ENCODE measurements around the gene PTPRA.

Gene PTPRA

GRCh38 chr20:2867081-2867864 is 6.0 kb upstream of the PTPRA start:
- no peaks in the 10 kb centered on the region for H3K9me3 ChIP-seq
- TF ChIP-seq CTCF (IDR thresholded peaks at IDR 0.05) = no peak
- H3K36me3 ChIP-seq = peaks cover 52% of the 10 kb centered on the region
- H3K27me3 ChIP-seq = peaks cover 21% of the 10 kb centered on the region
- H3K4me1 ChIP-seq (ENCODE audit: control insufficient read depth in 1 of 2, insufficient read depth in 1 of 2, low read depth in 1 of 2, low read length in 1 of 2) = peaks cover 4 to 6% of the 10 kb centered on the region in 2 experiments
- no peak overlapping the region for H3K27ac ChIP-seq
- H3K4me3 ChIP-seq (ENCODE audit: low read depth in 1 of 2, low read length in 1 of 2) = no peak overlapping the region

- Histone ChIP-seq H3K9me3 (no peaks in the 10 kb centered on the region), H3K36me3 (peaks cover 33% of the 10 kb centered on the region), H3K4me1 (ENCODE audit: control insufficient read depth in 1 of 2, insufficient read depth in 1 of 2, low read depth in 1 of 2, low read length in 1 of 2) (peaks cover 13 to 21% of the 10 kb centered on the region in 2 experiments), H3K27me3 (peaks cover 29% of the 10 kb centered on the region), H3K27ac (no peak overlapping the region), H3K4me3 (ENCODE audit: low read depth in 1 of 2, low read length in 1 of 2) (no peak overlapping the region)
- no peak for TF ChIP-seq CTCF (IDR thresholded peaks at IDR 0.05)
Measured at GRCh38 chr20:2869381-2869780, 3.9 kb upstream of the PTPRA start.

GRCh38 chr20:2871111-2871465 is 2.2 kb upstream of the PTPRA start:
- H3K9me3 ChIP-seq = no peaks in the 10 kb centered on the region
- H3K4me3 ChIP-seq (ENCODE audit: low read depth in 1 of 2, low read length in 1 of 2) = no peak overlapping the region
- H3K27ac ChIP-seq = no peak overlapping the region
- peaks cover 16% of the 10 kb centered on the region for H3K36me3 ChIP-seq
- peaks cover 21 to 33% of the 10 kb centered on the region in 2 experiments for H3K4me1 ChIP-seq (ENCODE audit: control insufficient read depth in 1 of 2, insufficient read depth in 1 of 2, low read depth in 1 of 2, low read length in 1 of 2)
- TF ChIP-seq CTCF (IDR thresholded peaks at IDR 0.05) = no peak
- peaks cover 29% of the 10 kb centered on the region for H3K27me3 ChIP-seq

- TF ChIP-seq CTCF (IDR thresholded peaks at IDR 0.05) = no peak
- H3K4me3 ChIP-seq (ENCODE audit: low read depth in 1 of 2, low read length in 1 of 2) = peak overlapping the region; percentile 64 to 97
- peaks cover 29% of the 10 kb centered on the region for H3K27me3 ChIP-seq
- H3K9me3 ChIP-seq = no peaks in the 10 kb centered on the region
- H3K4me1 ChIP-seq (ENCODE audit: control insufficient read depth in 1 of 2, insufficient read depth in 1 of 2, low read depth in 1 of 2, low read length in 1 of 2) = peaks cover 21 to 33% of the 10 kb centered on the region in 2 experiments
- H3K27ac ChIP-seq = no peak overlapping the region
- peaks cover 8% of the 10 kb centered on the region for H3K36me3 ChIP-seq
Measured at GRCh38 chr20:2871661-2872458, 1.4 kb upstream of the PTPRA start.

- no peak overlapping the region for H3K27ac ChIP-seq
- H3K4me3 ChIP-seq (ENCODE audit: low read depth in 1 of 2, low read length in 1 of 2) = peak overlapping the region; percentile 64 to 97
- H3K36me3 ChIP-seq = peaks cover 1% of the 10 kb centered on the region
- peaks cover 21 to 33% of the 10 kb centered on the region in 2 experiments for H3K4me1 ChIP-seq (ENCODE audit: control insufficient read depth in 1 of 2, insufficient read depth in 1 of 2, low read depth in 1 of 2, low read length in 1 of 2)
- TF ChIP-seq CTCF (IDR thresholded peaks at IDR 0.05) = no peak
- no peaks in the 10 kb centered on the region for H3K9me3 ChIP-seq
- H3K27me3 ChIP-seq = peaks cover 29% of the 10 kb centered on the region
Measured at GRCh38 chr20:2872459-2873009, 747 bp upstream of the PTPRA start.

Measured in neutrophil (primary cell).